GM19023 (cell line): ENCODE data around the gene MRPL18.
"Not testable (repeated sequence)": the region's sequence is repeated elsewhere in the genome, so short reads cannot be mapped to it uniquely, and the experiment has no call there.

Experiments used
- ATAC-seq: cut with Tn5 transposase; IDR thresholded peaks from one replicate; pipeline ENCODE4 v1.9.1; 2021; ENCODE audit warnings: mild to moderate bottlenecking, moderate library complexity; ENCODE audit not compliant: unreplicated experiment

MRPL18 gene

DNA sequence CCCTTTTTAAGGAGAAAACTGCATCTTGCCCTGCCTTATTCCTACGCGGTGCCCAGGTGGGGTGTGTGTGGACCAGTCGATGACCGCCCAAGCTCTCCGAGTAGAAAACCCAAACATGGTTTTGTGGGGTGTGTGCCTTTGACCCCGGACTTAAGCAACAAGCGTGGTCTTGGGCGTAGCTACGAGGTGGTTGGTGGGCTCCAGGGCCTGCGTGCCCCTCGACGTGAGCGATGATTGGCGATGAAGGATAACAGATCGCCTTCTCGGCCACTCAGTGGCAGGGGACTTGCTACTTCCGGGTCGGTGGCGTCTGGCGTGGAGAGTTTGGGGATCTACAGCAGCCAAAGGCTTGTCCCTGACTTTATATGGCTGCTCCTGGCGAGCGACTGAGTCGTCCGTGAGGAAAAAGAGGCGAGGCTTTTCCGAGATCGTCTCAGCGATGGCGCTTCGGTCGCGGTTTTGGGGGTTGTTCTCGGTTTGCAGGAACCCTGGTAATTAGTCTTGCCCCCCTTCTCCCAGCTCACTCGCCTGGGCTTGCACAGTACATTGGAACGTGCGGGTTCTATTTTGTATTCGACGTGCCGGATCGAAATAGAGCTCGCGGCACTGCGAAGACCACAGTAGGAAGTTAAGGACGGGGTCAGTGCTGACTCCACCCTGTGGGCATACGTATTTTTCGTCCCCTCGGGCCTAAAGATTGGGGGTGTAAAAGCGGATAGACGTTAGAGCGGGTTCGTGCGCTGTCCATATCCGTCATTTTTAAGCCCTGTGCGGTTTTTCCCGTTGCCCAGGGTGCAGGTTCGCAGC lies at the start of gene MRPL18:
Gene MRPL18 (plus strand): TSS at position 319 of the 807 bp plus-strand sequence. CDS start 121 bp downstream, at position 440.
- ATAC-seq = peak; percentile 83

GRCh38 chr6:159742165-159742564 lies 48.1 kb upstream of the MRPL18 start:
- ATAC-seq = no peak

DNA sequence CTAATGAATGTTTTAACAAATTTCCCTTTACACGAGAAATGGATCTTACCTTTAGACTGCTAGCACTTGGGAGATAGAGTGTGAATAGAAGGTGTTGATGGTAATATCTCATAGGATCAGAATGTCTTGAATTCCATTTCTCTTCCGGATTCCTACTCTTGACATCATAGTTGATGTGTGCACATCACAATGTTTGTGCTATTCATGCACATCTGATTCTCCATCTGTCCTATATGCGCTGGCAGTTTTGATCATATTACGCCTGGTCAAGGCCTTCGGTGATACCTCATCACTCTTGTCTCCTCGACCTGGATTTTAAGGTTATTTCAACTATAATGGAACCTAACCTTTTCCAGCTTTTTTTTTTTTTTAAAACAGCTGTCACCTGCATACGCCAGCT lies 45.2 kb upstream of the MRPL18 start:
- ATAC-seq = no peak

DNA sequence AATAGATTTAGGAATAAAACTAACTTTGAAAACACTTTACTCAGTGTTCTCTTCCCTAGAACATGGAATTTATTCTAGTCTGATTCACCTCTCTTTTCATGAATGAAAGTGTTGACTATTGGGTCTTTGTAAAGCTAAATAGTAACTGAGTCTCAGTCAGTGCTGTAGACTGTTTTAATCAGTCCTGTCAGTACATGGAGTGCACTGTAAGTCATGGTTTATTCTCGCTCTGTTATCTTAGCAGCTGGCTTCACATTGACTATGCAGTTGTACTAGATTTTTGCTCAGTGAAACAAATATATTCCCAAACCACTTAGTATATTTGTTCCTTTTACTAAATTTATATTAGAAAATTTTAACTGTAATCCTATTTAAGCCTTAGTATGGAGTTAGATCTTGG lies 43.5 kb upstream of the MRPL18 start:
- ATAC-seq = no peak

DNA sequence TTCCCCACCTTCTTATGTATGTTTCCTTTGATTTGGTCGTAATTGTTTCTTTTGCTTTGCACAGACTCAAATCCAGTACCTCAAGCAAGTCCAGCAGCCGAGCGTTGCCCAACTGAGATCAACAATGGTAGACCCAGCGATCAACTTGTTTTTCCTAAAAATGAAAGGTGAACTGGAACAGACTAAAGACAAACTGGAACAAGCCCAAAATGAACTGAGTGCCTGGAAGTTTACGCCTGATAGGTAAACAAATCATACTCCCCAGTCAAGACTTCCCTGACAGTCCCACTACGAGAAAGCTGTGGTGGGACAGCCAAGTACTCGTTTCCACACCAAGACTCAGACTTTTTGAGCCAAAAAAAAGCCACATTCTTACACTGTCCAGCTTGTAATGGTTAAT lies 42.1 kb upstream of the MRPL18 start:
- ATAC-seq = not testable (repeated sequence)

- no peak for ATAC-seq
These were observed 38.8 kb upstream of the MRPL18 start for GRCh38 chr6:159751448-159751847.

DNA sequence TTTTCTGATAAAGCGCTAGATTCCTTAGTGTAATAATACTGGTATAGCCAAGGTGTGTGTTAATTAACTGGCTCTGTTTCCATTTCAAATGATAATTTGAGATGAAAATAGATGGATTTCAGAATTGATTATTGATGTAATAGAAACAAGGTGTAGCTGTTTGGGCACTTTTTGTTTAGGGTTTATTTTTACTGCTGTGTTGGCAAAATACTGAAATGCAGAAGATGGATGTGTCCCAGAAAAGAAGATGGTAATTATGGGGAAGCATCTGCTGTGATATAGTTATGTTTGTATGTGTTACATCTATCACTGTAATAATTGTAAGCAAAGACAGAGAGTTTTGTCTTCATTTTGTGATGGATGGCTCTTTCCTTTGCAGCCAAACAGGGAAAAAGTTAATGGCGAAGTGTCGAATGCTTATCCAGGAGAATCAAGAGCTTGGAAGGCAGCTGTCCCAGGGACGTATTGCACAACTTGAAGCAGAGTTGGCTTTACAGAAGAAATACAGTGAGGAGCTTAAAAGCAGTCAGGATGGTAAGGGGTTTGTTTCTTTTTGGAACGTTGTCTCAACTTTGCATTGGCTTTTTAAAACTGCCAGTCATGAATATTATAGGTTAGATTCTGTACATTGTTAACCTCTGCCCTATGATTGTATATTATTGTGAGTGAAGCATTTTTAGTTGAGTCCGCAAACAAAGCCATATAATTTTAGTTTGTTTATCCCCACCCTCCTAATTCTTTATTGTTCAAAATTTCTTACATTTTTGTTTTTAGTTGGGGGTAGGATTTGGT lies 37.0 kb upstream of the MRPL18 start:
- no peak for ATAC-seq

- no peak for ATAC-seq
These were observed 35.9 kb upstream of the MRPL18 start for GRCh38 chr6:159754401-159754800.

GRCh38 chr6:159754959-159755914 lies 35.0 kb upstream of the MRPL18 start:
- ATAC-seq = no peak

GRCh38 chr6:159756508-159756907 lies 33.8 kb upstream of the MRPL18 start:
- ATAC-seq = no peak

DNA sequence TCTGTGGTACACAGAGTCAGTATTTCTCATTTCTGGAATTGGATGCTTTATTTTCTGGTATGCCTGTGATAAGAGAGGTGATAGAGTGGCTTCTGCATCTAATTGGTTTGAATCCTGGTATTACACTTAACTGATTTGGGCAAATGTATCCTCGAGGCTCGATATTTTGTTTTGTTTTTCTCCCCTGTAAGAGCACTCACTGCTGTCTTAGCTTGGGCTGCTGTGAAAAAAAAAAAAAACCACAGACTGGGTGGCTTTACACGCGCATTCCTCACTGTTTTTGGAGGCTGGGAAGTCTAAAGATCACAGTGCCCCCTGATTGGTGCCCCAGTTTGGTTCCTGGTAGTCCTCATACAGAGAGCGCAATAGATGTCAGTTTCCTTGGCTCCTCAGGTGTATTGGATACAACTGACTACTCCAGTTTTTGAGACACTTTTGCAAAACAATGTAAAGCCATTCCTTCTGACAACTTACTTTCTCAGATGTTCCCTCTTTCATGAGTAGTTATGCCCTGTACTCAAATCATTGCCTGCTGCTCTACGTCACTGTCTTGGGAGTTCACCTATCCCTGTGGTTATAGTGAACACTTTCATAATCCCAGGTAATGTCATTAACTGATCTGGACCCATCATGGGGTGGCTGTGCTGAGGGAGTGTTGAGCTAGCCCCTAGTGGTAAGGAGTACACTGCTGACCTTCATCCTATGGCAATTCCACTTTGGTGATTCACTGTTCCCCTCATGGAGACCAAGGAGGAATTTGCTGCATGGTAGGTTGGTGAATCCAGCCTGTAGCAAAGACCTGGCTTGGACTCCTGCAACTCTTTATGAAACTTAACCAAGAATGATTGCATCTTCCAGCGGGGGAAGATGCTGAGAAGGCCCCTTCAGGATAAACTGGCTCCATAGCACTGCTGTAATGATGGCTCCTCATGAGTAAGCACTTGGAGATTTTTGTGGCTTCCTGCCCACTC lies 32.0 kb upstream of the MRPL18 start:
- no peak for ATAC-seq

DNA sequence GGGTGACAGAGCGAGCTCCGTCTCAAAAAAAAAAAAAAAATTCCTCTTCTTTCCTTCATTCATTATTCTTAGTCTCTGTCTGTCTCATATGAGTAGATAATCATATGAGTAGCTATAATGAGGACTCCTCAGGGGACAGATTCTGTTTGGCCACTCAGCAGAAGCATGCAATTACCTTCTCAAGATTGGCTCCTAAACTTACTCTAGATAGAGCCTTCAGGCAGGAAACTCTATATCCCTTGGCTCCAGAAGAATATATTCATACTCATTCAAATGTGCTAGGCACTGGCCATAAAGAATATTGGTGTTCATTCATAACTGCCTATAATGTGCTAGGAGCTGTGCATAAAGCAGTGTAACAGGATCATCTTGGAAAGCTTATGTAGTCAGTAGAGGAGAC lies 30.6 kb upstream of the MRPL18 start:
- no peak for ATAC-seq

DNA sequence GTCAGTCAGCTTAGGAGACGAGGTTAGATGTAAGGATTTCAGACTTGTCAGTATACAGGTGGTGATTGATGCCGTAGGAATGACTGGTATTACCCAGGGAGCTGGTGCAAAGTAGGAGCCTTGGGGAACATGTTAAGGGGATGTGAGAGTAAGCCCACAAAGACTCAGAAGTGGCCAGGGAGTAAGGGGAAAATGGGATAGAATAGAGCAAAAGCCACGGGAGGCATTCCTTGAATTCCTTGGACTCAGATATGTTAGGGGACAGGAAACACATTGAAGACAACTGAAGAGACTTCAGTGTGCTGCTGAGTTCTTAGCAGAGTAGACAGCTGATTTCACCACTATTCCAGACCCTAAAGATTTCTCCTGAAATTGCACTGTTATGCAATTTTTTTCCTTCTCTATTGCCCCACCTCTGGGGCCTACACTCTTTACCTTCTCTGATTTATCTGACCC lies 29.6 kb upstream of the MRPL18 start:
- no peak for ATAC-seq

DNA sequence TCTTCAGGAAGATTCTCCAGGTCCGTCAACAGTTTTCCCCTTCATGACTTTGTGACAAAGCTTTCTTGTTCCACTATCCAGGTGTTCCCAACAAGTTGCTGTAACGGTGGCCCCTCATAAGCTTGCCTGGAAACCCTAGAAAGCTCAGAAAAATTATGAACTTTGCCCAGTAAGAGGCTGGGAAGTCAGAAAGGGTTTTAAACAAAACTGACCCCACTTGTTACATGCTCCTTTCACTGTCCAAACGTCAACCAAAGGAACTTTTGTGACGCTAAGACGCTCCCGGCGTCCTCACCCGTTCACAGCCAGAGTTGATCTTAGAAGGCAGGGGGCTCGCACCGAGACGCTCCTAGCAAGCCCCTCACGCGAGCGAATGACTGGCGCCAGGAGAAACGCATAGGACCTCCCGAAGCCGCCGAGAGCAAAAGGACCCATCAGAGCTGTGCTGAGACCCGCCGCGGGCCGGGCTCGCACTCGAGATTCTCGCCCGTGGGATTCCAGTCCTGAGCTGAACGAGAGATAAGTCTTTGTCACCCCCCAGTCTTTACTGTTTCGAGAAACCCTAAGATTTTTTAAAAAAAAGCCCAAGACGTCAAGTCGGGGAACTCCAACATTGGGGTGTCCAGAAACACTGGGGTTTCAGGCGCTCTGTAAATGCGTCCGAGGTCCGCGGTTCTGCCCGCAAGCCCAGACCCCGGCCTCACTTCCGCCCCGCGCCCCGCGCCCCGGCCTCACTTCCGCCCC lies 29.0 kb upstream of the MRPL18 start:
- peak; percentile 0 for ATAC-seq

GRCh38 chr6:159761873-159762680 lies 28.2 kb upstream of the MRPL18 start, which contains the start of gene ACAT2:
ACAT2 (plus strand) TSS chr6:159762045; CDS start chr6:159762088, 43 bp downstream.
- ATAC-seq = peak; percentile 98

DNA sequence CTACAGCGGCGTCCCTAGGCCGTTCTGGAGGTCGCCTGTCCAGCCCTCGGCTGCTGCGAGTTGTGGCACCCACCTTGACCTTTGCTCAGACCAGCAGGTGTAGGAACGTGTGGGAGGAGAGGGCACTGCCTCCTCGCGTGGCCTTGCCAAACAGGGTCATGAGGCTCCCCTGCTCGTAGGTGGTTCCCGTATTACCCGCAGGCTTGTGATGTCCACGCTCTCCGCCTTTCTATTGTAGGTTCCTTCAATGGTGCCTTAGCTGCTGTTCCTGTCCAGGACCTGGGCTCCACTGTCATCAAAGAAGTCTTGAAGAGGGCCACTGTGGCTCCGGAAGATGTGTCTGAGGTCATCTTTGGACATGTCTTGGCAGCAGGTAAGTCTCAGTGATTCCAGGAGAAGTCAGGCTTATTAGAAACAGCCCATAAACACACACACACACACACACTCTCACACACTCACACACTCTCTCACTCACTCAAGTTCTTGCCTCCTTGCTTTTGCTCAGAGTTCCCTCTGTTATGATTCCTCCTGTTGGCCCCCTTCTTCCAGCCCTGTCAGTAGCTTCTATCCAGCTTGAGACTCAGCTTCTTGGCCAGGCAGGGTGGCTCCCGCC lies 27.5 kb upstream of the MRPL18 start:
- peak; percentile 5 for ATAC-seq

DNA sequence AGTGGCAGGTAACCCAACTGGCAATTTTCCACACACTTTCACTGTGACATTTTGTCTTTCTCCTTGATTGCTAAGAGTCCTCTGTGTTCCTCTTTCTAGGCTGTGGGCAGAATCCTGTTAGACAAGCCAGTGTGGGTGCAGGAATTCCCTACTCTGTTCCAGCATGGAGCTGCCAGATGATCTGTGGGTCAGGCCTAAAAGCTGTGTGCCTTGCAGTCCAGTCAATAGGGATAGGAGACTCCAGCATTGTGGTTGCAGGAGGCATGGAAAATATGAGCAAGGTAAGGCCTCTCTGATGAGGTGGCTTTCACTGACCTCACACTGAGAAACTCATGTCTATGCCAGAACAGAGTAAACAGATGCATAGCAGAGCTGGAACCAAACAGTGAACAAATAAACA lies 23.4 kb upstream of the MRPL18 start:
- no peak for ATAC-seq

DNA sequence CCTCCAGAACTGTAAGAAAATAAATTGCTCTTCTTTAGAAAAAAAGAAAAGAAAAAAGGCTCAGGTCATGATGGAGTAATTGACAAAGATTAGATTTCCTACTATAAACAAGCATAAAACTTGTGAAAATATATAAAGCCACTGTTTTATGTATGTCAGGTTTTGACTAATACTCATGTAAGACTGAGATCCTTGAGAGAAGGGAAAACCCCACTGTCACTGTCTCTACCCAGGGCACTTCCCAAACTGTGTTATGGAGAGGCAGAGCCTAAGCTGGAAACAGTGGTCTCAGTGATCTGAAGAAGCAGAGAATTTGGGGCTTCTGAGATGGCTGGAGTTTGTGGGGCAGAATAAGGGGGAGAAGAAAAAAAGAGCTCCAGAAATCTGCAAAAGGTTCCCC lies 20.8 kb upstream of the MRPL18 start:
- ATAC-seq = no peak
